ENCODE results near the gene LSR.

LSR gene

GRCh38 chr19:35248310-35249145, at the start of gene LSR:
TSS of gene LSR (plus strand) at chr19:35249002. CDS start at chr19:35249023, 21 bp downstream.
- Histone ChIP-seq H3K9me3 (ENCODE audit: insufficient read depth, low read length) (no peaks in the 10 kb centered on the region), H3K4me3 (ENCODE audit: insufficient read length, low read depth) (peak within 1 kb of the TSS; percentile 94), H3K9ac (ENCODE audit: insufficient read length, low read depth) (peak within 1 kb of the TSS; percentile 91), H3K36me3 (ENCODE audit: insufficient read depth, insufficient read length, low read length) (peaks cover 22% of the 10 kb centered on the region), H3K27me3 (ENCODE audit: insufficient read depth, insufficient read length) (no peaks in the 10 kb centered on the region), H3K4me1 (ENCODE audit: insufficient read depth, insufficient read length) (peaks cover 6% of the 10 kb centered on the region)
- TF ChIP-seq ZNF274 (IDR thresholded peaks at IDR 0.05; ENCODE audit: low read depth, low read length) (no peak), YY1 (IDR thresholded peaks at IDR 0.05; ENCODE audit: insufficient read depth, insufficient read length) (peak; percentile 35)
- DNase-seq (ENCODE audit: low read depth, low spot score): peak; percentile 81

GRCh38 chr19:35199481-35199880, 49.3 kb upstream of the LSR start:
- no peaks in the 10 kb centered on the region for H3K9me3 ChIP-seq (ENCODE audit: insufficient read depth, low read length)
- TF ChIP-seq YY1 (IDR thresholded peaks at IDR 0.05; ENCODE audit: insufficient read depth, insufficient read length): no peak
- TF ChIP-seq SUZ12 (IDR thresholded peaks at IDR 0.05; ENCODE audit: extremely low read depth, insufficient read depth, insufficient read length): no peak
- no peak for TF ChIP-seq ZNF274 (IDR thresholded peaks at IDR 0.05; ENCODE audit: low read depth, low read length)
- peaks cover 8% of the 10 kb centered on the region for H3K4me1 ChIP-seq (ENCODE audit: insufficient read depth, insufficient read length)
- H3K27me3 ChIP-seq (ENCODE audit: insufficient read depth, insufficient read length): no peaks in the 10 kb centered on the region
- no peak overlapping the region for H3K9ac ChIP-seq (ENCODE audit: insufficient read length, low read depth)
- no peak for DNase-seq (ENCODE audit: low read depth, low spot score)
- H3K36me3 ChIP-seq (ENCODE audit: insufficient read depth, insufficient read length, low read length): no peaks in the 10 kb centered on the region
- H3K4me3 ChIP-seq (ENCODE audit: insufficient read length, low read depth): no peak overlapping the region

- Histone ChIP-seq H3K4me1 (ENCODE audit: insufficient read depth, insufficient read length) (peaks cover 11% of the 10 kb centered on the region), H3K9me3 (ENCODE audit: insufficient read depth, low read length) (no peaks in the 10 kb centered on the region), H3K36me3 (ENCODE audit: insufficient read depth, insufficient read length, low read length) (no peaks in the 10 kb centered on the region), H3K4me3 (ENCODE audit: insufficient read length, low read depth) (no peak overlapping the region), H3K27me3 (ENCODE audit: insufficient read depth, insufficient read length) (no peaks in the 10 kb centered on the region), H3K9ac (ENCODE audit: insufficient read length, low read depth) (no peak overlapping the region)
- peak; percentile 92 for DNase-seq (ENCODE audit: low read depth, low spot score)
- TF ChIP-seq SUZ12 (IDR thresholded peaks at IDR 0.05; ENCODE audit: extremely low read depth, insufficient read depth, insufficient read length): no peak
- TF ChIP-seq ZNF274 (IDR thresholded peaks at IDR 0.05; ENCODE audit: low read depth, low read length): no peak
- TF ChIP-seq YY1 (IDR thresholded peaks at IDR 0.05; ENCODE audit: insufficient read depth, insufficient read length): no peak
Observed at GRCh38 chr19:35202722-35203688, 45.8 kb upstream of the LSR start.

GRCh38 chr19:35204799-35205732, 43.7 kb upstream of the LSR start:
- TF ChIP-seq ZNF274 (IDR thresholded peaks at IDR 0.05; ENCODE audit: low read depth, low read length): no peak
- TF ChIP-seq YY1 (IDR thresholded peaks at IDR 0.05; ENCODE audit: insufficient read depth, insufficient read length): no peak
- TF ChIP-seq SUZ12 (IDR thresholded peaks at IDR 0.05; ENCODE audit: extremely low read depth, insufficient read depth, insufficient read length): no peak
- no peak for DNase-seq (ENCODE audit: low read depth, low spot score)
- Histone ChIP-seq H3K36me3 (ENCODE audit: insufficient read depth, insufficient read length, low read length) (no peaks in the 10 kb centered on the region), H3K4me1 (ENCODE audit: insufficient read depth, insufficient read length) (peaks cover 11% of the 10 kb centered on the region), H3K9ac (ENCODE audit: insufficient read length, low read depth) (peak overlapping the region; percentile 22), H3K9me3 (ENCODE audit: insufficient read depth, low read length) (no peaks in the 10 kb centered on the region), H3K4me3 (ENCODE audit: insufficient read length, low read depth) (no peak overlapping the region), H3K27me3 (ENCODE audit: insufficient read depth, insufficient read length) (no peaks in the 10 kb centered on the region)

GRCh38 chr19:35205733-35206323, 43.0 kb upstream of the LSR start:
- Histone ChIP-seq H3K4me3 (ENCODE audit: insufficient read length, low read depth) (no peak overlapping the region), H3K9me3 (ENCODE audit: insufficient read depth, low read length) (no peaks in the 10 kb centered on the region), H3K9ac (ENCODE audit: insufficient read length, low read depth) (no peak overlapping the region), H3K36me3 (ENCODE audit: insufficient read depth, insufficient read length, low read length) (no peaks in the 10 kb centered on the region), H3K4me1 (ENCODE audit: insufficient read depth, insufficient read length) (peaks cover 11% of the 10 kb centered on the region), H3K27me3 (ENCODE audit: insufficient read depth, insufficient read length) (no peaks in the 10 kb centered on the region)
- no peak for TF ChIP-seq YY1 (IDR thresholded peaks at IDR 0.05; ENCODE audit: insufficient read depth, insufficient read length)
- no peak for TF ChIP-seq SUZ12 (IDR thresholded peaks at IDR 0.05; ENCODE audit: extremely low read depth, insufficient read depth, insufficient read length)
- no peak for TF ChIP-seq ZNF274 (IDR thresholded peaks at IDR 0.05; ENCODE audit: low read depth, low read length)
- no peak for DNase-seq (ENCODE audit: low read depth, low spot score)

- TF ChIP-seq YY1 (IDR thresholded peaks at IDR 0.05; ENCODE audit: insufficient read depth, insufficient read length) (no peak), SUZ12 (IDR thresholded peaks at IDR 0.05; ENCODE audit: extremely low read depth, insufficient read depth, insufficient read length) (no peak), ZNF274 (IDR thresholded peaks at IDR 0.05; ENCODE audit: low read depth, low read length) (no peak)
- Histone ChIP-seq H3K4me1 (ENCODE audit: insufficient read depth, insufficient read length) (peaks cover 9% of the 10 kb centered on the region), H3K36me3 (ENCODE audit: insufficient read depth, insufficient read length, low read length) (no peaks in the 10 kb centered on the region), H3K4me3 (ENCODE audit: insufficient read length, low read depth) (no peak overlapping the region), H3K9me3 (ENCODE audit: insufficient read depth, low read length) (no peaks in the 10 kb centered on the region), H3K9ac (ENCODE audit: insufficient read length, low read depth) (no peak overlapping the region), H3K27me3 (ENCODE audit: insufficient read depth, insufficient read length) (no peaks in the 10 kb centered on the region)
- DNase-seq (ENCODE audit: low read depth, low spot score): no peak
Observed at GRCh38 chr19:35206379-35206778, 42.4 kb upstream of the LSR start.

All from NT2/D1 (cell line).